Ishikawa (cell line): Measurements from ENCODE around the gene LPCAT1.

Experiments
- CEBPB ChIP-seq: IDR thresholded peaks from 2 replicates; pipeline ENCODE4 v1.6.1; 2012
- MAX ChIP-seq: IDR thresholded peaks from 2 replicates; pipeline ENCODE4 v1.6.1; 2012

GRCh38 chr5:1430121-1430795 lies 93.5 kb downstream of the LPCAT1 start:
- TF ChIP-seq MAX (no peak), CEBPB (no peak)
